ENCODE data around the gene GXYLT2.

GXYLT2 gene

DNA sequence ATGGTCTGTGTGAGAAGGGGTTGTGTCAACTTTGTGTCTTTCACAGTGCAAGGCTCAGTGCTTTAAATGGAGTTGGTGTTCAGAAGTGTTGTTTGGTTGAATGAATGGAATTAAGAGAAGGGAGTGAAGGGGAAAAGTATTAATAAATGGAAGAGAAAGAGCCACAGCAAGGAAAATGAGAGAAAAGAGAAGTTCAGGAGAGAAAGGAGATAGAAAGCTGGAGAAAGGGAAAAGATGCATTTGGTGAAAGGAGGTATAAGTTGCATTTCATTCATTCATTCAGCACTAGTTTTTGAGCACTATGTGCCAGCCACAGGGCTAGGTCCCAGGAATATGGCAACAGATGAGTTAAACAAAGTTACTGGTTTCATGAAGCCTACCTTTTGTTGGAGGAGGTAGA is 74.5 kb downstream of the GXYLT2 start:
- no peak for DNase-seq (ENCODE audit: low spot score)
- CTCF ChIA-PET: no interaction called here
- no peak overlapping the region for H3K27ac ChIP-seq
- POLR2A ChIA-PET (ENCODE audit: low non-redundant PET): no interaction called here
- no peak for TF ChIP-seq CTCF (conservative IDR thresholded peaks at IDR 0.05; ENCODE audit: low read depth)

DNA sequence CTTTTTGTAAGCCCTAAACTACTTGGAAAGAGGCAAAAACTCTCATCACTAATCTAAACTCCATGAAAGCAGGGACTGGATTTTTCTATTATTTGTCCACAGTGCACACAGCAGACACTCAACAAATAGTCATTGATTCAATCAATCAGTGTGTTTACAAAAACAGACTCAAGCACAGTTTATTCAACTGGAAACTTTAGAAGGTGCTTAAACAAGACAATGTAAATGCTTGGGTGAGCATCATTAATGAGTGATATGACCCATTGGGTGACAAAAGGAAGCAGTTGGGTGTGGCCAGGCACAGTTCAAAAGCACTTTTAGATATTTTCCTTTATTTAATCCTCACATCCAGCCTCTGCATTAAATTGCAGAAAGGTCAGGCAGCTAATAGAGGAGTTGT is 76.8 kb downstream of the GXYLT2 start:
- DNase-seq (ENCODE audit: low spot score): no peak
- POLR2A ChIA-PET (ENCODE audit: low non-redundant PET): no interaction called here
- no peak overlapping the region for H3K27ac ChIP-seq
- no peak for TF ChIP-seq CTCF (conservative IDR thresholded peaks at IDR 0.05; ENCODE audit: low read depth)
- CTCF ChIA-PET: no interaction called here

GRCh38 chr3:72968266-72968664 is 80.4 kb downstream of the GXYLT2 start:
- ChIA-PET CTCF (no interaction called here), POLR2A (ENCODE audit: low non-redundant PET) (no interaction called here)
- no peak overlapping the region for H3K27ac ChIP-seq
- TF ChIP-seq CTCF (conservative IDR thresholded peaks at IDR 0.05; ENCODE audit: low read depth): no peak
- DNase-seq (ENCODE audit: low spot score): no peak

- H3K27ac ChIP-seq: no peak overlapping the region
- POLR2A ChIA-PET (ENCODE audit: low non-redundant PET): no interaction called here
- TF ChIP-seq CTCF (conservative IDR thresholded peaks at IDR 0.05; ENCODE audit: low read depth): no peak
- CTCF ChIA-PET: no interaction called here
- DNase-seq (ENCODE audit: low spot score): no peak
Measured at GRCh38 chr3:72969766-72970165, 81.9 kb downstream of the GXYLT2 start.

DNA sequence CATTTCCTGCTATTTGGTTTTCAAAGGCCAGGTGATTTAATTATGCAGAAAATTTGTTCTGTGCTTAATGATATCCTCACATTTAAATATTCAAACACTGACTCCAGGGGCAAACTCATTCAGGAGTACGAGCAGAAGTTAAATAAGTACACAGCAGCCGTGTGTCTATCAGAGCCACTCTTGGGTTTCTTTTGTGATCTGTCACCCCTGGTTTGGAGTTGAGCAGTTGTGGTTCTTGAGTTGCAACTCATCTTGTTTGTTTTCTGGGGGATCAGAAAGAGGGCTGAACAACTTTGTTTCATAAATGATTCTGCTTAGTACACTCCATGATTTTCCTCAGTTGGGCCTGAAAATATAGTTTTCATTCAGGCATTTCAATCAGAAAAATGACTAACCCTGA is 83.1 kb downstream of the GXYLT2 start:
- TF ChIP-seq CTCF (conservative IDR thresholded peaks at IDR 0.05; ENCODE audit: low read depth): no peak
- ChIA-PET CTCF (interaction anchor here (0.7 kb wide), 1 partner anchor 1456 kb away, joined by 3 read pairs; no protein-coding TSS in a partner anchor), POLR2A (ENCODE audit: low non-redundant PET) (no interaction called here)
- no peak overlapping the region for H3K27ac ChIP-seq
- DNase-seq (ENCODE audit: low spot score): no peak

DNA sequence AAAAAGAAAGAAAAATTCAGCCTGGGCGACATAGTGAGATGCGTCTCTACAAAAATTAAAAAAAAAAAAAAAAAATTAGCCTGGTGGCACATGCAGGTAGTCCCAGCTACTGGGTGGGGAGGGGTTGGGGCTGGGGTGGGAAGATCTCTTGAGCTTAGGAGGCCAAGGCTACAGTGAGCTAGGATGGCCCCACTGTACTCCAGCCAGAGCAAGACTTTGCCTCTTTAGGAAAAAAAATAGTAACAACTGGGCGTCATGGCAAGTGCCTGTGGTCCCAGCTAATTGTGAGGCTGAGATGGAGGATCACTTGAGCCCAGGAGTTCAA is 84.8 kb downstream of the GXYLT2 start:
- DNase-seq (ENCODE audit: low spot score): no peak
- ChIA-PET POLR2A (ENCODE audit: low non-redundant PET) (no interaction called here), CTCF (no interaction called here)

More for the DNA sequence above, 84.8 kb downstream of the GXYLT2 start:
- no peak for TF ChIP-seq CTCF (conservative IDR thresholded peaks at IDR 0.05; ENCODE audit: low read depth)
- H3K27ac ChIP-seq: no peak overlapping the region

All from RWPE1 (cell line).